IPS-18a (cell line): ENCODE measurements around the gene IL32.

ENCODE experiments used
- H3K27ac ChIP-seq: one replicate; pipeline ENCODE4 v1.5.1; 2013; ENCODE audit warnings: low read length
- H3K27me3 ChIP-seq: one replicate; pipeline ENCODE4 v1.6.1; 2013; ENCODE audit warnings: mild to moderate bottlenecking, low read length; ENCODE audit not compliant: control insufficient read depth, insufficient read depth
- H3K36me3 ChIP-seq: one replicate; pipeline ENCODE4 v1.6.1; 2013; ENCODE audit warnings: low read depth, low read length; ENCODE audit not compliant: control insufficient read depth
- H3K4me1 ChIP-seq: one replicate; pipeline ENCODE4 v1.6.1; 2013; ENCODE audit warnings: low read depth, low read length; ENCODE audit not compliant: control insufficient read depth
- H3K4me3 ChIP-seq: one replicate; pipeline ENCODE4 v1.5.1; 2013; ENCODE audit warnings: low read length
- H3K9ac ChIP-seq: one replicate; pipeline ENCODE4 v1.6.1; 2013; ENCODE audit warnings: mild to moderate bottlenecking, low read length, moderate library complexity
- H3K9me3 ChIP-seq: one replicate; pipeline ENCODE4 v1.6.1; 2013; ENCODE audit warnings: low read depth, low read length; ENCODE audit not compliant: control insufficient read depth

IL32 gene

GRCh38 chr16:3022684-3023414, 42.6 kb upstream of the IL32 start:
- H3K9me3 ChIP-seq = no peaks in the 10 kb centered on the region
- peaks cover 4% of the 10 kb centered on the region for H3K27me3 ChIP-seq
- H3K27ac ChIP-seq = peak overlapping the region; percentile 48
- H3K4me1 ChIP-seq = peaks cover 20% of the 10 kb centered on the region
- peak overlapping the region; percentile 88 for H3K9ac ChIP-seq
- peak overlapping the region; percentile 99 for H3K4me3 ChIP-seq
- peaks cover 23% of the 10 kb centered on the region for H3K36me3 ChIP-seq

- Histone ChIP-seq H3K9ac (peak overlapping the region; percentile 88), H3K36me3 (peaks cover 23% of the 10 kb centered on the region), H3K9me3 (no peaks in the 10 kb centered on the region), H3K27me3 (peaks cover 3% of the 10 kb centered on the region), H3K4me1 (peaks cover 19% of the 10 kb centered on the region), H3K4me3 (peak overlapping the region; percentile 99), H3K27ac (no peak overlapping the region)
Observed at GRCh38 chr16:3023415-3023668, 42.1 kb upstream of the IL32 start.

GRCh38 chr16:3023669-3024478, 41.6 kb upstream of the IL32 start, which contains the start of the genes HCFC1R1 and THOC6:
TSS of gene HCFC1R1 (minus strand) at chr16:3023942. CDS start at chr16:3023941, 1 bp downstream.
TSS of gene THOC6 (plus strand) at chr16:3024035. CDS start at chr16:3024327, 292 bp downstream.
- Histone ChIP-seq H3K9me3 (no peaks in the 10 kb centered on the region), H3K9ac (peak within 1 kb of the TSS; percentile 88), H3K27me3 (no peaks in the 10 kb centered on the region), H3K4me1 (peaks cover 17% of the 10 kb centered on the region), H3K4me3 (peak within 1 kb of the TSS; percentile 99), H3K36me3 (peaks cover 23% of the 10 kb centered on the region), H3K27ac (peak within 1 kb of the TSS; percentile 87)

- no peak overlapping the region for H3K9ac ChIP-seq
- H3K9me3 ChIP-seq = no peaks in the 10 kb centered on the region
- H3K27me3 ChIP-seq = no peaks in the 10 kb centered on the region
- peaks cover 17% of the 10 kb centered on the region for H3K4me1 ChIP-seq
- peaks cover 23% of the 10 kb centered on the region for H3K36me3 ChIP-seq
- H3K4me3 ChIP-seq = no peak overlapping the region
- H3K27ac ChIP-seq = no peak overlapping the region
Observed at GRCh38 chr16:3025032-3026002, 40.1 kb upstream of the IL32 start.

GRCh38 chr16:3026003-3026378, 39.4 kb upstream of the IL32 start:
- Histone ChIP-seq H3K9me3 (no peaks in the 10 kb centered on the region), H3K4me3 (no peak overlapping the region), H3K36me3 (peaks cover 23% of the 10 kb centered on the region), H3K4me1 (peaks cover 17% of the 10 kb centered on the region), H3K27me3 (no peaks in the 10 kb centered on the region), H3K9ac (no peak overlapping the region), H3K27ac (no peak overlapping the region)

- H3K36me3 ChIP-seq = peaks cover 22% of the 10 kb centered on the region
- no peak overlapping the region for H3K4me3 ChIP-seq
- no peak overlapping the region for H3K27ac ChIP-seq
- H3K9me3 ChIP-seq = no peaks in the 10 kb centered on the region
- H3K9ac ChIP-seq = no peak overlapping the region
- no peaks in the 10 kb centered on the region for H3K27me3 ChIP-seq
- H3K4me1 ChIP-seq = peaks cover 17% of the 10 kb centered on the region
Observed at GRCh38 chr16:3026609-3027488, 38.6 kb upstream of the IL32 start.

- Histone ChIP-seq H3K36me3 (peaks cover 18% of the 10 kb centered on the region), H3K9ac (no peak overlapping the region), H3K4me1 (peaks cover 11% of the 10 kb centered on the region), H3K9me3 (no peaks in the 10 kb centered on the region), H3K4me3 (no peak overlapping the region), H3K27me3 (no peaks in the 10 kb centered on the region), H3K27ac (no peak overlapping the region)
Observed at GRCh38 chr16:3027489-3027795, 38.0 kb upstream of the IL32 start.

- H3K36me3 ChIP-seq = peaks cover 18% of the 10 kb centered on the region
- no peaks in the 10 kb centered on the region for H3K9me3 ChIP-seq
- H3K9ac ChIP-seq = no peak overlapping the region
- no peaks in the 10 kb centered on the region for H3K27me3 ChIP-seq
- no peak overlapping the region for H3K27ac ChIP-seq
- peak overlapping the region; percentile 25 for H3K4me3 ChIP-seq
- H3K4me1 ChIP-seq = peaks cover 4% of the 10 kb centered on the region
Observed at GRCh38 chr16:3027983-3028715, 37.3 kb upstream of the IL32 start.

GRCh38 chr16:3028716-3029319, 36.6 kb upstream of the IL32 start:
- Histone ChIP-seq H3K27me3 (no peaks in the 10 kb centered on the region), H3K4me3 (no peak overlapping the region), H3K27ac (no peak overlapping the region), H3K36me3 (peaks cover 18% of the 10 kb centered on the region), H3K4me1 (peaks cover 3% of the 10 kb centered on the region), H3K9me3 (no peaks in the 10 kb centered on the region), H3K9ac (no peak overlapping the region)
